Upper lobe of left lung (tissue), 4 donors: ENCODE data around the gene PRDM16.

Source experiments
- EP300 ChIP-seq, 4 donors: sonication (generic); formaldehyde crosslinking; IDR thresholded peaks; one replicate each; pipeline ENCODE4 v1.5.1; 2017; ENCODE audit warnings: antibody characterized with exemption in 4 of 4, control low read depth in 2 of 4
- POLR2A ChIP-seq, 4 donors: fragments of 450-650 bp; IDR thresholded peaks; one replicate each; pipeline ENCODE4 v1.5.1; 2016 to 2017; ENCODE audit warnings: antibody characterized with exemption in 4 of 4, mild to moderate bottlenecking in 2 of 4
- POLR2AphosphoS5 ChIP-seq, 2 donors: sonication (generic); formaldehyde crosslinking; IDR thresholded peaks; one replicate each; pipeline ENCODE4 v1.5.1; 2017; ENCODE audit warnings: antibody characterized with exemption in 2 of 2
- TF ChIP-seq, protein P1 (sequence below), 6 experiments: fragments of 450-650 bp in 4 of 6; fragments of 200-600 bp in 2 of 6; sonication (generic) in 2 of 6; IDR thresholded peaks; one replicate each; pipeline ENCODE4 v1.5.1; 2016 to 2019; ENCODE audit warnings: antibody characterized with exemption in 6 of 6

DNA sequence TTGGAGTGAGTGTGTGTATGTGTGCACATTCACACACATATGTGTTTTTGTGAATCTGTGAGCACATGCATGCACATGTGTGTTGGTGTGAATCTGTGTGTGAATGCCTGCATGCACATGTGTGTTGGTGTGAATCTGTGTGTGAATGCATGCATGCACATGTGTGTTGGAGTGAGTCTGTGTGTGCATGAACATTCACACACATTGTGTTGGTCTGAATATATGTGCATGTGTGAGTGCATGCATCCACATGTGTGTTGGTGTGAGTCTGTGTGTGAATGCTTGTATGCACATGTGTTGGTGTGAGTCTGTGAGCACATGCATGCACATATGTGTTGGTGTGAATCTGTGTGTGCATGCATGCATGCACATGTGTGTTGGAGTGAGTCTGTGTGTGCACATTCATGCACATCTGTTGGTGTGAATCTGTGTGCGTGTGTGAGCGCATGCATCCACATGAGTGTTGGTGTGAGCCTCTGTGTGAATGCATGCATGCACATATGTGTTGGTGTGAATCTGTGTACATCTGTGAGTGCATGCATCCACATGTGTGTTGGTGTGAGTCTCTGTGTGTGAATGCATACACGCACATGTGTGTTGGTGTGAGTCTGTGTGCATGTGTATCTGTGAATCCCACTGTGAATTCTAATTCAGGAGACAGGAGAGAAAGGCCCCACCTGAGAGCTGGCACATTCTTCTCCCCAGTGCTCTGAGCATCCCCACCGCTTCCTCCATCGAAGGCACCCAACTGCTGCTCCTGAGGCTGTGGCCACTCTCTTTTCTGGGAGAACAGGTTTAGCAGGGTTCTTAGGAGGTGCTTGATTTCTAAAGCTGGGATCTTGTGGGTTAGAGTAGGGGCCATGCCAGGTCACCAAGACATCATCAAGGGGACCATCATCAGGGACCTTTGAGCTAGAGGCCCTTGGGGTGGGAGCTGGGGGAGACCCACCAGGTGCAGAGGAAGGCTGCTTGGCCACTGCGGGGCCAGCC is 267.9 kb downstream of the PRDM16 start:
- TF ChIP-seq, protein P1, sequence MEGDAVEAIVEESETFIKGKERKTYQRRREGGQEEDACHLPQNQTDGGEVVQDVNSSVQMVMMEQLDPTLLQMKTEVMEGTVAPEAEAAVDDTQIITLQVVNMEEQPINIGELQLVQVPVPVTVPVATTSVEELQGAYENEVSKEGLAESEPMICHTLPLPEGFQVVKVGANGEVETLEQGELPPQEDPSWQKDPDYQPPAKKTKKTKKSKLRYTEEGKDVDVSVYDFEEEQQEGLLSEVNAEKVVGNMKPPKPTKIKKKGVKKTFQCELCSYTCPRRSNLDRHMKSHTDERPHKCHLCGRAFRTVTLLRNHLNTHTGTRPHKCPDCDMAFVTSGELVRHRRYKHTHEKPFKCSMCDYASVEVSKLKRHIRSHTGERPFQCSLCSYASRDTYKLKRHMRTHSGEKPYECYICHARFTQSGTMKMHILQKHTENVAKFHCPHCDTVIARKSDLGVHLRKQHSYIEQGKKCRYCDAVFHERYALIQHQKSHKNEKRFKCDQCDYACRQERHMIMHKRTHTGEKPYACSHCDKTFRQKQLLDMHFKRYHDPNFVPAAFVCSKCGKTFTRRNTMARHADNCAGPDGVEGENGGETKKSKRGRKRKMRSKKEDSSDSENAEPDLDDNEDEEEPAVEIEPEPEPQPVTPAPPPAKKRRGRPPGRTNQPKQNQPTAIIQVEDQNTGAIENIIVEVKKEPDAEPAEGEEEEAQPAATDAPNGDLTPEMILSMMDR (IDR thresholded peaks at IDR 0.05): no peak
- TF ChIP-seq POLR2A (IDR thresholded peaks at IDR 0.05): no peak
- no peak for TF ChIP-seq POLR2AphosphoS5 (IDR thresholded peaks at IDR 0.05)
- no peak for TF ChIP-seq EP300 (IDR thresholded peaks at IDR 0.05)
